Esophagus squamous epithelium (tissue), 5 donors: ENCODE results near the gene ARHGAP32. TPM values are rescaled to one million over a fixed set of nuclear protein-coding genes. Genes with fewer than 3 reads are reported as not detected.

Source experiments
- DNase-seq: peaks from one replicate; lab custom pipeline; 2025; lab: John Stamatoyannopoulos, UW
- H3K27ac ChIP-seq, 4 donors: fragments of 200-600 bp; sonication (generic); one replicate each; pipeline ENCODE4 v1.5.1; 2016 to 2019; ENCODE audit warnings: mild to moderate bottlenecking in 1 of 4
- H3K27me3 ChIP-seq, 4 donors: fragments of 200-600 bp; sonication (generic); 1 replicate in 3 of 4; 2 replicates in 1 of 4; pipeline versions ENCODE4 v1.5.1 to v1.6.0; 2017 to 2021; ENCODE audit warnings: antibody characterized with exemption in 1 of 4
- H3K36me3 ChIP-seq, 3 donors: fragments of 200-600 bp; sonication (generic); one replicate each; pipeline ENCODE4 v1.5.1; 2016 to 2019
- H3K4me1 ChIP-seq, 3 donors: fragments of 200-600 bp; sonication (generic); one replicate each; pipeline ENCODE4 v1.5.1; 2017 to 2019
- H3K4me3 ChIP-seq, 4 donors: fragments of 200-600 bp; sonication (generic); 1 replicate in 3 of 4; 2 replicates in 1 of 4; pipeline ENCODE4 v1.5.1; 2016 to 2019; ENCODE audit warnings: mild to moderate bottlenecking in 2 of 4, moderate library complexity in 1 of 4
- H3K9me3 ChIP-seq, 3 donors: fragments of 200-600 bp; sonication (generic); one replicate each; pipeline ENCODE4 v1.5.1; 2016 to 2019
- POLR2A ChIP-seq, 4 donors: fragments of 450-650 bp; IDR thresholded peaks; one replicate each; pipeline ENCODE4 v1.6.1; 2017; ENCODE audit warnings: antibody characterized with exemption in 4 of 4, mild to moderate bottlenecking in 4 of 4, moderate library complexity in 3 of 4
- WGBS, 2 donors: methylation state at CpG; one replicate each; pipeline ENCODE4 v1.1.5; 2018; 5-methylcytosine and 5-hydroxymethylcytosine counted together
- intact Hi-C: fragments of 100-400 bp; cut with DNase I; formaldehyde crosslinking; loops from one replicate; pipeline ENCODE4 v1.15.0; 2022
- total RNA-seq, 4 donors: library from RNA; depleted of rRNA; stranded (reverse); fragments of >200 nt; gene quantifications; one replicate each; pipeline ENCODE4 v1.1.0, GENCODE V29; 2016
- TF ChIP-seq, protein P1 (sequence below), 6 experiments: fragments of 450-650 bp in 4 of 6; fragments of 200-600 bp in 2 of 6; sonication (generic) in 2 of 6; IDR thresholded peaks; one replicate each; pipeline ENCODE4 v1.5.1; 2016 to 2019; ENCODE audit warnings: antibody characterized with exemption in 6 of 6, mild to moderate bottlenecking in 4 of 6, moderate library complexity in 4 of 6
- donor health status: DM: yes; HTN: yes; CAD: no.

Gene ARHGAP32
- total RNA-seq, 4 donors from 2014 or later: 33.5 to 73.6 (median 61.0) TPM

DNA sequence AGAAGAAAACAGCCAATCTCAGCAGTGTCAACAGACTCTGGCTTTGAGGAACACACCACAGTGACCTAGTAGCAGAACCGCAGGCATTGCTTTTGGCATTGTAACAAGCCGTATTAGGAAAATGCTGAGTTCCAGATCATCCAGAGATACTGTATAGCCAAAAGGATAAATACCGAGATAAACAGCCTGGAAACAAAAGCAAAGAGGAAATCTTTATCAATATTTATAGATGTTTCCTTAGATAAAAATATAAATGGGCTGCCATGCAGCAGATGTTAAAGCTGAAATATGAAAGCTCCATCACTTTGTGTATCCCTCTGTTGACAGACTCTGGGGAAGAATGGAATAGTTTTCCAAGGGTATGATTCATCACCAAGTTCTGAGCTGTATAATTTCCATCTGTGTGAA lies 150.5 kb downstream of the ARHGAP32 start:
- Histone ChIP-seq H3K9me3 (no peaks in the 10 kb centered on the region), H3K4me1 (no peaks in the 10 kb centered on the region), H3K36me3 (peaks cover 0 to 8% (median 0%) of the 10 kb centered on the region in 3 donors), H3K27me3 (no peaks in the 10 kb centered on the region), H3K4me3 (no peak overlapping the region), H3K27ac (no peak overlapping the region)
- intact Hi-C loops: no loop called here
- WGBS, 2 donors: 70 to 75% methylated on average over 3 of the region's 3 CpGs
- no peak for DNase-seq
- TF ChIP-seq, protein P1, sequence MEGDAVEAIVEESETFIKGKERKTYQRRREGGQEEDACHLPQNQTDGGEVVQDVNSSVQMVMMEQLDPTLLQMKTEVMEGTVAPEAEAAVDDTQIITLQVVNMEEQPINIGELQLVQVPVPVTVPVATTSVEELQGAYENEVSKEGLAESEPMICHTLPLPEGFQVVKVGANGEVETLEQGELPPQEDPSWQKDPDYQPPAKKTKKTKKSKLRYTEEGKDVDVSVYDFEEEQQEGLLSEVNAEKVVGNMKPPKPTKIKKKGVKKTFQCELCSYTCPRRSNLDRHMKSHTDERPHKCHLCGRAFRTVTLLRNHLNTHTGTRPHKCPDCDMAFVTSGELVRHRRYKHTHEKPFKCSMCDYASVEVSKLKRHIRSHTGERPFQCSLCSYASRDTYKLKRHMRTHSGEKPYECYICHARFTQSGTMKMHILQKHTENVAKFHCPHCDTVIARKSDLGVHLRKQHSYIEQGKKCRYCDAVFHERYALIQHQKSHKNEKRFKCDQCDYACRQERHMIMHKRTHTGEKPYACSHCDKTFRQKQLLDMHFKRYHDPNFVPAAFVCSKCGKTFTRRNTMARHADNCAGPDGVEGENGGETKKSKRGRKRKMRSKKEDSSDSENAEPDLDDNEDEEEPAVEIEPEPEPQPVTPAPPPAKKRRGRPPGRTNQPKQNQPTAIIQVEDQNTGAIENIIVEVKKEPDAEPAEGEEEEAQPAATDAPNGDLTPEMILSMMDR (IDR thresholded peaks at IDR 0.05): no peak
- TF ChIP-seq POLR2A (IDR thresholded peaks at IDR 0.05): no peak

DNA sequence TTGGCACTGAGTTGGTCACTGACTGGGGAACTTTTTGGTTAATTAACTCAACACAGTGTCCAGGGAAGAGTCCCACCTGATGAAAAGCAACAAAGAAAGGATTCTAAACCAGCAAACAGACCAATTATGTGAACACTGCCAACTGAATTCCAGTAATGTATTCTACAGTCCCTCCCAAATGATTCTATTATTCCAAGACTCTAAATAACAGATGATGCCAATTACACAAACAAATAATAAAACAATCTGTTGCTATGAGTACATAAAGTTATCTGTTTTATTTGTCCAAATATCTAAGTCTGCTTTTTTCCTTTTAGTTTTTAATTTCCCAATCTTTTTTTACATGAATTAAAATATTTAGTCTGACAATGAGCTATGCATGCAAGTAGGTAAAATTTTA lies 151.2 kb downstream of the ARHGAP32 start:
- Histone ChIP-seq H3K36me3 (peaks cover 0 to 10% (median 0%) of the 10 kb centered on the region in 3 donors), H3K9me3 (no peaks in the 10 kb centered on the region), H3K4me3 (no peak overlapping the region), H3K27me3 (no peaks in the 10 kb centered on the region), H3K27ac (no peak overlapping the region), H3K4me1 (no peaks in the 10 kb centered on the region)
- intact Hi-C loops: no loop called here
- TF ChIP-seq, protein P1 (IDR thresholded peaks at IDR 0.05): no peak
- TF ChIP-seq POLR2A (IDR thresholded peaks at IDR 0.05): no peak
- DNase-seq: no peak

DNA sequence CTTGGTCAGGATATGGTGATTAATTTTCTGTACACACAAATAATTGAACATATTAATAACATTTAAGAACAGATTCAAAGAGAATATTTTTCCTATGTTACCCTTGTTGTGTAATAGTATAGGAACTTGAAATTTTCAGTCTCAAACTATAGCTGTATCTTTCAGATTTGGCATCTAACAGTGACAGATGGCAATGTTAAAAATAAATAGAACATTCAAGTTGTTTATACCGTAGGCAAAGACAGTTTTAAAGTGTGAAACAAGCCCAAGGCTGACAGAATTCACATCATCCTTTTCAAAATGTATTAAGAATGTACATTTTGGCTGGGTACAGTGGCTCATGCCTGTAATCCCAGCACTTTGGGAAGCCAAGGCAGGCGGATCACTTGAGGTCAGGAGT lies 156.9 kb downstream of the ARHGAP32 start:
- H3K36me3 ChIP-seq: peaks cover 0 to 41% (median 0%) of the 10 kb centered on the region in 3 donors
- intact Hi-C loops: no loop called here
- H3K27me3 ChIP-seq: no peaks in the 10 kb centered on the region

DNA sequence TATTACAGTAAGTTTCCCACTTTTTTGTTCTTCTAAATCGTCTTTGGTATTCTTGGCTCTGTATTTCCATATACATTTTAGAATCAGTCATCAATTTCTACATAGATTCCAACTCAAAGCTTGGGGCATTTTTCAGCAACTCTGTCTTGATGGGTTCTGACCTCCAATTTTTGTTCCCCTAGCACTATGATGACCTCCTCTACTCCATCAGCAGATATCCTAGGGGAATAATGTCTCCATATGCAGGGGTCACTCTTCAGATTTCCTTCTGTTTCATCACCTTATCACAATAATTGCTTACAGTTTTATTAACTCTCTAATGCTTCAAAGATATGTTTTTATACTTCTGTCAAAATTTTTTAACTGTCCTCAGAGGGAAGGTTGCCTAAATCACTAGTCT lies 158.1 kb downstream of the ARHGAP32 start:
- 80 to 82% methylated on average over 1 of the region's 1 CpG for WGBS, 2 donors
- intact Hi-C loops: no loop called here
- H3K9me3 ChIP-seq: peaks cover 0 to 8% (median 0%) of the 10 kb centered on the region in 3 donors
- no peak overlapping the region for H3K4me3 ChIP-seq
- H3K27me3 ChIP-seq: no peaks in the 10 kb centered on the region
- no peak for DNase-seq
- TF ChIP-seq, protein P1 (IDR thresholded peaks at IDR 0.05): no peak
- TF ChIP-seq POLR2A (IDR thresholded peaks at IDR 0.05): no peak
- peaks cover 0 to 44% (median 0%) of the 10 kb centered on the region in 3 donors for H3K36me3 ChIP-seq
- H3K27ac ChIP-seq: no peak overlapping the region
- no peaks in the 10 kb centered on the region for H3K4me1 ChIP-seq

More for the DNA sequence above, 156.9 kb downstream of the ARHGAP32 start:
- Histone ChIP-seq H3K27ac (no peak overlapping the region), H3K4me3 (no peak overlapping the region), H3K9me3 (peaks cover 0 to 8% (median 0%) of the 10 kb centered on the region in 3 donors), H3K4me1 (no peaks in the 10 kb centered on the region)
- 87 to 100% methylated on average over 2 of the region's 2 CpGs for WGBS, 2 donors
- TF ChIP-seq POLR2A (IDR thresholded peaks at IDR 0.05): no peak
- TF ChIP-seq, protein P1 (IDR thresholded peaks at IDR 0.05): no peak
- DNase-seq: no peak

DNA sequence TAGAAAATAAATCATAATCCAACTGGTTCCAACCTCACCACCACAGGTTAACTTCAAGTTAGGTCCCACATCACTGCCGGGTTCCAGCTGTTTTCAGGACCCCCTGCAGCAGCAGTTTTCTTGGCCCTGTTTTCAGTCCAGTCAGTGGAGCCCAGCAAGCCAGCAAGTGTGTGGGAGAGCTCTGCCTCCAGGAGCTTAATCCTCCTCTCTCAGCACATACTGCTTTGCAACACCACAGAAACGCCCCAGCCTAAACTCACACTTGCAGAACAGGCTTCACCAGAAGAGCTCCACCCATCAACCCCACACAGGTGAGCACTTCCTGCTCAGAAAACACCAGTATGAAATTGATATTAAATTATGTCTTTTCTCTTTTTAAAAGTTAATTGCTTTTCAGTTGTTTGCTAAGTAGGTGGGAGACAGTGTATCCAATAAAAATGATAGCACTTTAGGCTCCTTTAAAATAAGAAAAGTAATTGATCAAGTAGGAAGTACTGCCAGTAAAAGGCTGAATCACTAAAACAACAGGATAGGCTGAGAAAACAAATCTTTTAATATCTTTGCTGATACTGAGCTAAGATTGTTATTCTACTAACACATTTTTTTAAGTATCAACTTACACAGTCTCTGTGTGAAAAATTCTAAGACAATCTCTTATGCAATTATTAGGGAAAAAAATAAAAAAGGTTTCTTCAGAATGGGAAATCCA lies 168.0 kb downstream of the ARHGAP32 start:
- intact Hi-C loops: no loop called here
- WGBS, 2 donors: 21 to 39% methylated on average over 1 to 2 of the region's 2 CpGs

More for the DNA sequence above, 168.0 kb downstream of the ARHGAP32 start:
- Histone ChIP-seq H3K36me3 (peaks cover 0 to under 1% (median 0%) of the 10 kb centered on the region in 3 donors), H3K9me3 (no peaks in the 10 kb centered on the region), H3K27ac (peak overlapping the region; percentile 59 to 86 (median 78)), H3K4me3 (peak overlapping the region; percentile 26 to 54 (median 46)), H3K27me3 (no peaks in the 10 kb centered on the region), H3K4me1 (peaks cover 0 to 25% (median 2%) of the 10 kb centered on the region in 3 donors)
- DNase-seq: no peak
- TF ChIP-seq, protein P1 (IDR thresholded peaks at IDR 0.05): no peak
- peak in 2 of 4 donors; percentile 21 to 72 for TF ChIP-seq POLR2A (IDR thresholded peaks at IDR 0.05)
